ENCODE results near the gene BIRC3. TPM values are rescaled to one million over a fixed set of nuclear protein-coding genes. Genes with fewer than 3 reads are reported as not detected.

Gene BIRC3
- total and polyA plus RNA-seq, 2 donors (not counting 1 experiment from before 2014, with no cell fraction given), result 107 to 428 TPM

DNA sequence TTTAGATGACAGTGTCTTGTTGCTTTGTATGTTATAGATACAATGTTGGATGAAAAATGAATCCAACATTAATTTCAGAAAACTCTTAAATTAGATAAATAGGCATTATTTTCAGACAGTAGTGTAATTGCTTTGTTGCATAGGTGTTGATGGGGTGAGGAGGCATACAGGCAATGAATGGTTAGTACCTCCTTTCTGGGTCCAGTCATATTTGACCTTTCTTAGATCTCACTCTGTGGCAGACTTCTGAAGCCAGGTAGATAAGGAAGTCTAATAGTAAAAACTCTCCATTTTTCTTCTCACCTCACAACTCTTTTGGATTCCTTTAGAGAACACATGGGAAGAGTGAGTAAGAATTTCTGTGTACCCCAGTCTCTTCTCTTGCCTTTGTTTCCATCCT is 61.5 kb downstream of the BIRC3 start:
- H3K4me1 ChIP-seq (ENCODE audit: control insufficient read depth in 2 of 2, insufficient read depth in 2 of 2, low read length in 2 of 2), result no peaks in the 10 kb centered on the region
- H3K36me3 ChIP-seq (replicated peaks in 1 of 2; ENCODE audit: control extremely low read depth in 1 of 2, control insufficient read depth in 1 of 2, extremely low read depth in 1 of 2, insufficient read depth in 2 of 2, low read length in 1 of 2), result peaks cover 19 to 37% of the 10 kb centered on the region in 2 experiments
- no peak overlapping the region for H2AFZ ChIP-seq (ENCODE audit: insufficient read depth, low read depth, low read length, poor library complexity, severe bottlenecking)
- no peak for ATAC-seq (ENCODE audit: low read depth)
- Mint-ChIP-seq H3K27me3 (no peaks in the 10 kb centered on the region), H3K4me3 (no peak overlapping the region), H3K9me3 (ENCODE audit: insufficient read depth) (no peaks in the 10 kb centered on the region), H3K27ac (no peak overlapping the region), H3K4me1 (no peaks in the 10 kb centered on the region)
- H3K79me2 ChIP-seq (ENCODE audit: control insufficient read depth, insufficient read depth, low read length), result peaks cover 9% of the 10 kb centered on the region
- TF ChIP-seq EZH2 (IDR thresholded peaks at IDR 0.05; ENCODE audit: borderline replicate concordance, insufficient read depth, low read depth, low read length, poor library complexity, severe bottlenecking), result no peak
- TF ChIP-seq CTCF (IDR thresholded peaks at IDR 0.05), result no peak
- no peak overlapping the region for H3K4me2 ChIP-seq (replicated peaks; ENCODE audit: low read depth, low read length, poor library complexity, severe bottlenecking)
- peaks cover 15% of the 10 kb centered on the region for H4K20me1 ChIP-seq (ENCODE audit: control insufficient read depth, insufficient read depth, low read length, poor library complexity, severe bottlenecking)
- H3K27ac ChIP-seq (ENCODE audit: low read length in 2 of 2), result no peak overlapping the region
- DNase-seq, result no peak
- no peak overlapping the region for H3K4me3 ChIP-seq (ENCODE audit: control extremely low read depth in 1 of 5, extremely low read depth in 1 of 5, insufficient read depth in 1 of 5, low read depth in 2 of 5, low read length in 4 of 5)
- H3K9ac ChIP-seq (ENCODE audit: low read length), result no peak overlapping the region
- intact Hi-C loops (cut with micrococcal nuclease), result no loop called here
- CTCF ChIA-PET, result interaction anchor here (1.3 to 4.1 kb wide), 2 partner anchors 12 to 36 kb away, joined by 3 to 27 read pairs; no protein-coding TSS in a partner anchor
- no peaks in the 10 kb centered on the region for H3K9me3 ChIP-seq (ENCODE audit: control extremely low read depth in 1 of 3, control insufficient read depth in 2 of 3, insufficient read depth in 1 of 3, low read length in 2 of 3)
- no peaks in the 10 kb centered on the region for H3K27me3 ChIP-seq (replicated peaks in 1 of 4; ENCODE audit: control extremely low read depth in 1 of 4, control insufficient read depth in 3 of 4, insufficient read depth in 4 of 4, low read length in 3 of 4)
- POLR2A ChIA-PET, result no interaction called here

- DNase-seq, result no peak
- no peak overlapping the region for H3K4me3 Mint-ChIP-seq
- no peak overlapping the region for H3K9ac ChIP-seq (ENCODE audit: low read length)
- 100% methylated on average over 2 of the region's 3 CpGs for WGBS (ENCODE audit: insufficient coverage)
- H3K4me3 ChIP-seq (ENCODE audit: control extremely low read depth in 1 of 5, extremely low read depth in 1 of 5, insufficient read depth in 1 of 5, low read depth in 2 of 5, low read length in 4 of 5), result no peak overlapping the region
- no peaks in the 10 kb centered on the region for H4K20me1 ChIP-seq (ENCODE audit: control insufficient read depth, insufficient read depth, low read length, poor library complexity, severe bottlenecking)
- no peaks in the 10 kb centered on the region for H3K9me3 Mint-ChIP-seq (ENCODE audit: insufficient read depth)
- ChIA-PET CTCF (interaction anchor here (0.6 to 4.1 kb wide), 4 partner anchors 8 to 230 kb away, joined by 3 to 27 read pairs (median 4); no protein-coding TSS in a partner anchor), POLR2A (no interaction called here)
- H3K36me3 ChIP-seq (replicated peaks in 1 of 2; ENCODE audit: control extremely low read depth in 1 of 2, control insufficient read depth in 1 of 2, extremely low read depth in 1 of 2, insufficient read depth in 2 of 2, low read length in 1 of 2), result peaks cover 15 to 25% of the 10 kb centered on the region in 2 experiments
- no peak overlapping the region for H3K27ac ChIP-seq (ENCODE audit: low read length in 2 of 2)
- no peak overlapping the region for H3K27ac Mint-ChIP-seq
- H3K27me3 ChIP-seq (replicated peaks in 1 of 4; ENCODE audit: control extremely low read depth in 1 of 4, control insufficient read depth in 3 of 4, insufficient read depth in 4 of 4, low read length in 3 of 4), result no peaks in the 10 kb centered on the region
- TF ChIP-seq CTCF (IDR thresholded peaks at IDR 0.05) (no peak), EZH2 (IDR thresholded peaks at IDR 0.05; ENCODE audit: borderline replicate concordance, insufficient read depth, low read depth, low read length, poor library complexity, severe bottlenecking) (no peak)
- no peaks in the 10 kb centered on the region for H3K4me1 Mint-ChIP-seq
- H3K27me3 Mint-ChIP-seq, result no peaks in the 10 kb centered on the region
- H3K4me1 ChIP-seq (ENCODE audit: control insufficient read depth in 2 of 2, insufficient read depth in 2 of 2, low read length in 2 of 2), result no peaks in the 10 kb centered on the region
- intact Hi-C loops (cut with micrococcal nuclease), result no loop called here
- H3K79me2 ChIP-seq (ENCODE audit: control insufficient read depth, insufficient read depth, low read length), result no peaks in the 10 kb centered on the region
- H3K9me3 ChIP-seq (ENCODE audit: control extremely low read depth in 1 of 3, control insufficient read depth in 2 of 3, insufficient read depth in 1 of 3, low read length in 2 of 3), result no peaks in the 10 kb centered on the region
- H3K4me2 ChIP-seq (replicated peaks; ENCODE audit: low read depth, low read length, poor library complexity, severe bottlenecking), result no peak overlapping the region
- no peak overlapping the region for H2AFZ ChIP-seq (ENCODE audit: insufficient read depth, low read depth, low read length, poor library complexity, severe bottlenecking)
- no peak for ATAC-seq (ENCODE audit: low read depth)
These were observed 65.1 kb downstream of the BIRC3 start for GRCh38 chr11:102382384-102382783.

Measured in B cell (primary cell).